IPS-NIHi7 (cell line): Measurements from ENCODE around the gene SETD1A.
"Not testable (repeated sequence)": the region's sequence is repeated elsewhere in the genome, so short reads cannot be mapped to it uniquely, and the experiment has no call there.

ENCODE experiments used
- DNase-seq: peaks from one replicate; pipeline ENCODE4 v3.0.0; 2012; ENCODE audit warnings: mixed read lengths; ENCODE audit errors: extremely low spot score

The SETD1A gene

GRCh38 chr16:30998852-30999761 lies 41.6 kb downstream of the SETD1A start:
- no peak for DNase-seq

- DNase-seq, result no peak
These were observed 43.3 kb downstream of the SETD1A start for GRCh38 chr16:31000671-31001382.

GRCh38 chr16:31001507-31002249 lies 44.1 kb downstream of the SETD1A start:
- no peak for DNase-seq

GRCh38 chr16:31002250-31002700 lies 44.7 kb downstream of the SETD1A start:
- no peak for DNase-seq

GRCh38 chr16:31002862-31003341 lies 45.3 kb downstream of the SETD1A start:
- DNase-seq, result no peak

- DNase-seq, result no peak
These were observed 46.2 kb downstream of the SETD1A start for GRCh38 chr16:31003744-31004143.

GRCh38 chr16:31004658-31005057 lies 47.1 kb downstream of the SETD1A start:
- DNase-seq, result no peak

GRCh38 chr16:31005350-31006085 lies 48.0 kb downstream of the SETD1A start:
- no peak for DNase-seq

- no peak for DNase-seq
These were observed 48.5 kb downstream of the SETD1A start for GRCh38 chr16:31006086-31006385.

GRCh38 chr16:31006589-31006988 lies 49.0 kb downstream of the SETD1A start:
- DNase-seq, result no peak

GRCh38 chr16:31007684-31008083 lies 50.1 kb downstream of the SETD1A start:
- no peak for DNase-seq

GRCh38 chr16:31008149-31008548 lies 50.6 kb downstream of the SETD1A start:
- DNase-seq, result no peak

GRCh38 chr16:31008551-31008950 lies 51.0 kb downstream of the SETD1A start:
- DNase-seq, result no peak

- DNase-seq, result no peak
These were observed 51.6 kb downstream of the SETD1A start for GRCh38 chr16:31009120-31009519.

- DNase-seq, result peak; percentile 41
These were observed 52.5 kb downstream of the SETD1A start for GRCh38 chr16:31009894-31010584.

- DNase-seq, result peak; percentile 90
These were observed 53.2 kb downstream of the SETD1A start, which contains the start of gene STX1B for GRCh38 chr16:31010585-31011325. Gene STX1B (minus strand): TSS chr16:31010638. CDS start chr16:31010396, 242 bp downstream.

GRCh38 chr16:31011815-31012214 lies 54.3 kb downstream of the SETD1A start:
- DNase-seq, result not testable (repeated sequence)

GRCh38 chr16:31013292-31013691 lies 55.7 kb downstream of the SETD1A start:
- not testable (repeated sequence) for DNase-seq

- DNase-seq, result peak; percentile 37
These were observed 58.5 kb downstream of the SETD1A start for GRCh38 chr16:31016018-31016417.

- not testable (repeated sequence) for DNase-seq
These were observed 60.2 kb downstream of the SETD1A start for GRCh38 chr16:31017756-31018155.
